ENCODE results near the gene CATSPERD. TPM values are rescaled to one million over a fixed set of nuclear protein-coding genes. Genes with fewer than 3 reads are reported as not detected.
"Not testable (repeated sequence)": the region's sequence is repeated elsewhere in the genome, so short reads cannot be mapped to it uniquely, and the experiment has no call there.

The CATSPERD gene
- total RNA-seq, 4 donors from 2014 or later, result not detected

GRCh38 chr19:5697022-5697889 lies 23.2 kb upstream of the CATSPERD start:
- intact Hi-C loops (cut with DNase I), result loop anchor here (10.0 kb wide), 1 partner anchor 72 kb away; the partner anchor contains the start of genes SAFB and SAFB2
- 86 to 89% methylated on average over 22 to 23 of the region's 25 CpGs for WGBS, 2 donors
- Histone ChIP-seq H3K27me3 (no peaks in the 10 kb centered on the region), H3K4me1 (no peaks in the 10 kb centered on the region), H3K4me3 (replicated peaks in 1 of 3) (no peak overlapping the region), H3K9me3 (no peaks in the 10 kb centered on the region), H3K36me3 (peaks cover 50 to 68% of the 10 kb centered on the region in 2 donors), H3K27ac (no peak overlapping the region)
- TF ChIP-seq POLR2A (IDR thresholded peaks at IDR 0.05), result no peak
- TF ChIP-seq CTCF (IDR thresholded peaks at IDR 0.05), result no peak
- DNase-seq, result no peak

- Histone ChIP-seq H3K27me3 (no peaks in the 10 kb centered on the region), H3K27ac (no peak overlapping the region), H3K4me1 (no peaks in the 10 kb centered on the region), H3K9me3 (no peaks in the 10 kb centered on the region), H3K36me3 (peaks cover 44 to 61% of the 10 kb centered on the region in 2 donors), H3K4me3 (replicated peaks in 1 of 3) (no peak overlapping the region)
- TF ChIP-seq CTCF (IDR thresholded peaks at IDR 0.05) (no peak), POLR2A (IDR thresholded peaks at IDR 0.05) (no peak)
- DNase-seq, result no peak
- intact Hi-C loops (cut with DNase I), result loop anchor here (10.0 kb wide), 1 partner anchor 73 kb away; the partner anchor contains the start of genes SAFB and SAFB2
- 86% methylated on average over 18 to 28 of the region's 30 CpGs for WGBS, 2 donors
These were observed 22.4 kb upstream of the CATSPERD start for GRCh38 chr19:5697890-5698634.

GRCh38 chr19:5698635-5699422 lies 21.6 kb upstream of the CATSPERD start:
- no peaks in the 10 kb centered on the region for H3K4me1 ChIP-seq
- no peak overlapping the region for H3K4me3 ChIP-seq (replicated peaks in 1 of 3)
- DNase-seq, result no peak
- no peak for TF ChIP-seq CTCF (IDR thresholded peaks at IDR 0.05)
- no peak for TF ChIP-seq POLR2A (IDR thresholded peaks at IDR 0.05)
- H3K36me3 ChIP-seq, result peaks cover 45 to 61% of the 10 kb centered on the region in 2 donors
- no peaks in the 10 kb centered on the region for H3K27me3 ChIP-seq
- WGBS, 2 donors, result 95% methylated on average over 29 to 32 of the region's 38 CpGs
- H3K27ac ChIP-seq, result no peak overlapping the region
- intact Hi-C loops (cut with DNase I), result loop anchor here (10.0 kb wide), 1 partner anchor 74 kb away; the partner anchor contains the start of genes SAFB and SAFB2
- H3K9me3 ChIP-seq, result no peaks in the 10 kb centered on the region

GRCh38 chr19:5700455-5701092 lies 19.9 kb upstream of the CATSPERD start:
- WGBS, 2 donors, result 96 to 97% methylated on average over 9 to 16 of the region's 22 CpGs
- H3K27me3 ChIP-seq, result no peaks in the 10 kb centered on the region
- no peak overlapping the region for H3K4me3 ChIP-seq (replicated peaks in 1 of 3)
- no peaks in the 10 kb centered on the region for H3K4me1 ChIP-seq
- intact Hi-C loops (cut with DNase I), result no loop called here
- no peaks in the 10 kb centered on the region for H3K9me3 ChIP-seq
- TF ChIP-seq CTCF (IDR thresholded peaks at IDR 0.05) (no peak), POLR2A (IDR thresholded peaks at IDR 0.05) (no peak)
- H3K27ac ChIP-seq, result no peak overlapping the region
- no peak for DNase-seq
- H3K36me3 ChIP-seq, result peaks cover 37 to 58% of the 10 kb centered on the region in 2 donors

GRCh38 chr19:5702053-5702410 lies 18.4 kb upstream of the CATSPERD start:
- peaks cover 40 to 61% of the 10 kb centered on the region in 2 donors for H3K36me3 ChIP-seq

More at GRCh38 chr19:5702053-5702410, 18.4 kb upstream of the CATSPERD start:
- intact Hi-C loops (cut with DNase I); H3K27ac ChIP-seq; DNase-seq; H3K4me1 ChIP-seq; H3K4me3 ChIP-seq (replicated peaks in 1 of 3); H3K27me3 ChIP-seq; H3K9me3 ChIP-seq: not testable (repeated sequence)
- WGBS, 2 donors, result 100% methylated on average over 2 of the region's 28 CpGs; no CpG with 5 or more reads in 1 of the 2 donors
